ENCODE data around the gene RNF144A. TPM values are rescaled to one million over a fixed set of nuclear protein-coding genes. Genes with fewer than 3 reads are reported as not detected.

RNF144A gene
- total RNA-seq, 1 experiment from 2014 or later, result 13.6 TPM

- TF ChIP-seq AFF4 (CRISPR knock-in tag; IDR thresholded peaks at IDR 0.05; ENCODE audit: borderline replicate concordance), result no peak
- no peak for TF ChIP-seq MYBL2 (CRISPR knock-in tag; IDR thresholded peaks at IDR 0.05)
- TF ChIP-seq, protein P1, sequence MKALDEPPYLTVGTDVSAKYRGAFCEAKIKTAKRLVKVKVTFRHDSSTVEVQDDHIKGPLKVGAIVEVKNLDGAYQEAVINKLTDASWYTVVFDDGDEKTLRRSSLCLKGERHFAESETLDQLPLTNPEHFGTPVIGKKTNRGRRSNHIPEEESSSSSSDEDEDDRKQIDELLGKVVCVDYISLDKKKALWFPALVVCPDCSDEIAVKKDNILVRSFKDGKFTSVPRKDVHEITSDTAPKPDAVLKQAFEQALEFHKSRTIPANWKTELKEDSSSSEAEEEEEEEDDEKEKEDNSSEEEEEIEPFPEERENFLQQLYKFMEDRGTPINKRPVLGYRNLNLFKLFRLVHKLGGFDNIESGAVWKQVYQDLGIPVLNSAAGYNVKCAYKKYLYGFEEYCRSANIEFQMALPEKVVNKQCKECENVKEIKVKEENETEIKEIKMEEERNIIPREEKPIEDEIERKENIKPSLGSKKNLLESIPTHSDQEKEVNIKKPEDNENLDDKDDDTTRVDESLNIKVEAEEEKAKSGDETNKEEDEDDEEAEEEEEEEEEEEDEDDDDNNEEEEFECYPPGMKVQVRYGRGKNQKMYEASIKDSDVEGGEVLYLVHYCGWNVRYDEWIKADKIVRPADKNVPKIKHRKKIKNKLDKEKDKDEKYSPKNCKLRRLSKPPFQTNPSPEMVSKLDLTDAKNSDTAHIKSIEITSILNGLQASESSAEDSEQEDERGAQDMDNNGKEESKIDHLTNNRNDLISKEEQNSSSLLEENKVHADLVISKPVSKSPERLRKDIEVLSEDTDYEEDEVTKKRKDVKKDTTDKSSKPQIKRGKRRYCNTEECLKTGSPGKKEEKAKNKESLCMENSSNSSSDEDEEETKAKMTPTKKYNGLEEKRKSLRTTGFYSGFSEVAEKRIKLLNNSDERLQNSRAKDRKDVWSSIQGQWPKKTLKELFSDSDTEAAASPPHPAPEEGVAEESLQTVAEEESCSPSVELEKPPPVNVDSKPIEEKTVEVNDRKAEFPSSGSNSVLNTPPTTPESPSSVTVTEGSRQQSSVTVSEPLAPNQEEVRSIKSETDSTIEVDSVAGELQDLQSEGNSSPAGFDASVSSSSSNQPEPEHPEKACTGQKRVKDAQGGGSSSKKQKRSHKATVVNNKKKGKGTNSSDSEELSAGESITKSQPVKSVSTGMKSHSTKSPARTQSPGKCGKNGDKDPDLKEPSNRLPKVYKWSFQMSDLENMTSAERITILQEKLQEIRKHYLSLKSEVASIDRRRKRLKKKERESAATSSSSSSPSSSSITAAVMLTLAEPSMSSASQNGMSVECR (CRISPR knock-in tag; IDR thresholded peaks at IDR 0.05; ENCODE audit: borderline replicate concordance), result no peak
- TF ChIP-seq PRRX2 (CRISPR knock-in tag; IDR thresholded peaks at IDR 0.05), result no peak
These were observed 110.9 kb downstream of the RNF144A start (continued) for GRCh38 chr2:7027956-7028655.

GRCh38 chr2:7028846-7029245 lies 111.6 kb downstream of the RNF144A start:
- ChIA-PET CTCF (interaction anchor here (1.1 to 1.4 kb wide), 2 partner anchors 15 to 112 kb away, joined by 3 to 5 read pairs; no protein-coding TSS in a partner anchor), POLR2A (no interaction called here)
- no peak overlapping the region for H3K27ac Mint-ChIP-seq
- no peaks in the 10 kb centered on the region for H3K36me3 Mint-ChIP-seq
- no peak overlapping the region for H3K4me3 Mint-ChIP-seq
- H3K9me3 Mint-ChIP-seq, result no peaks in the 10 kb centered on the region
- DNase-seq (ENCODE audit: low spot score) (no peak), ATAC-seq (no peak)
- H3K27me3 Mint-ChIP-seq (ENCODE audit: low read depth), result no peaks in the 10 kb centered on the region
- H3K4me1 Mint-ChIP-seq, result peaks cover 4% of the 10 kb centered on the region; the same call in 1 of the 2 replicates
- TF ChIP-seq ZNF532 (CRISPR knock-in tag; IDR thresholded peaks at IDR 0.05; ENCODE audit: borderline replicate concordance) (no peak), GTF2I (CRISPR knock-in tag; conservative IDR thresholded peaks at IDR 0.05) (no peak), USF1 (CRISPR knock-in tag; IDR thresholded peaks at IDR 0.05) (no peak), ZBTB43 (CRISPR knock-in tag; IDR thresholded peaks at IDR 0.05) (no peak), NR1H2 (CRISPR knock-in tag; IDR thresholded peaks at IDR 0.05) (no peak), ZNF232 (CRISPR knock-in tag; IDR thresholded peaks at IDR 0.05) (no peak), CREM (CRISPR knock-in tag; IDR thresholded peaks at IDR 0.05) (no peak), PREB (CRISPR knock-in tag; IDR thresholded peaks at IDR 0.05; ENCODE audit: borderline replicate concordance) (no peak), SMAD4 (CRISPR knock-in tag; IDR thresholded peaks at IDR 0.05) (no peak), FOXJ3 (CRISPR knock-in tag; IDR thresholded peaks at IDR 0.05; ENCODE audit: borderline replicate concordance) (no peak), ESRRA (CRISPR knock-in tag; IDR thresholded peaks at IDR 0.05; ENCODE audit: borderline replicate concordance) (no peak), HMGA2 (CRISPR knock-in tag; IDR thresholded peaks at IDR 0.05) (no peak)
- TF ChIP-seq, protein P2, sequence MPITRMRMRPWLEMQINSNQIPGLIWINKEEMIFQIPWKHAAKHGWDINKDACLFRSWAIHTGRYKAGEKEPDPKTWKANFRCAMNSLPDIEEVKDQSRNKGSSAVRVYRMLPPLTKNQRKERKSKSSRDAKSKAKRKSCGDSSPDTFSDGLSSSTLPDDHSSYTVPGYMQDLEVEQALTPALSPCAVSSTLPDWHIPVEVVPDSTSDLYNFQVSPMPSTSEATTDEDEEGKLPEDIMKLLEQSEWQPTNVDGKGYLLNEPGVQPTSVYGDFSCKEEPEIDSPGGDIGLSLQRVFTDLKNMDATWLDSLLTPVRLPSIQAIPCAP (CRISPR knock-in tag; IDR thresholded peaks at IDR 0.05), result no peak
- TF ChIP-seq, protein P3, sequence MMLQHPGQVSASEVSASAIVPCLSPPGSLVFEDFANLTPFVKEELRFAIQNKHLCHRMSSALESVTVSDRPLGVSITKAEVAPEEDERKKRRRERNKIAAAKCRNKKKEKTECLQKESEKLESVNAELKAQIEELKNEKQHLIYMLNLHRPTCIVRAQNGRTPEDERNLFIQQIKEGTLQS (CRISPR knock-in tag; conservative IDR thresholded peaks at IDR 0.05), result no peak
